Lower leg skin (tissue), 4 donors: ENCODE measurements around the gene MNX1. TPM values are rescaled to one million over a fixed set of nuclear protein-coding genes. Genes with fewer than 3 reads are reported as not detected.
A peak's percentile ranks its signal among the peaks of the same experiment; 100 is the strongest.

Source experiments
- DNase-seq, 2 donors: peaks; one replicate each; pipeline ENCODE4 v3.0.0-alpha.2; 2019; ENCODE audit warnings: low spot score in 2 of 2
- H3K4me3 ChIP-seq: fragments of 200-600 bp; sonication (generic); 2 replicates; pipeline ENCODE4 v1.5.1; 2017; ENCODE audit warnings: mild to moderate bottlenecking, low read depth; ENCODE audit not compliant: poor library complexity, severe bottlenecking
- POLR2A ChIP-seq, 2 donors: fragments of 450-650 bp; IDR thresholded peaks; one replicate each; pipeline ENCODE4 v1.6.1; 2016 to 2017; ENCODE audit warnings: antibody characterized with exemption in 2 of 2, mild to moderate bottlenecking in 1 of 2, moderate library complexity in 1 of 2
- WGBS, 2 donors: methylation state at CpG; one replicate each; pipeline ENCODE4 v1.1.5; 2018; 5-methylcytosine and 5-hydroxymethylcytosine counted together
- intact Hi-C: fragments of 100-400 bp; cut with DNase I; formaldehyde crosslinking; loops from one replicate; pipeline ENCODE4 v1.15.0; 2023; ENCODE audit warnings: low total_unique reads
- total RNA-seq, 4 donors: library from RNA; depleted of rRNA; stranded (reverse); fragments of >200 nt; gene quantifications; one replicate each; pipeline ENCODE4 v1.1.0, GENCODE V29; 2016
- TF ChIP-seq, protein P1 (sequence below), 3 donors: fragments of 450-650 bp; IDR thresholded peaks; one replicate each; pipeline ENCODE4 v1.5.1; 2016; ENCODE audit warnings: antibody characterized with exemption in 3 of 3, mild to moderate bottlenecking in 3 of 3, moderate library complexity in 2 of 3

Gene MNX1
- total RNA-seq, 4 donors from 2014 or later: 0.76 TPM; not detected in 3

GRCh38 chr7:156964971-156965370 lies 45.5 kb downstream of the MNX1 start:
- TF ChIP-seq, protein P1, sequence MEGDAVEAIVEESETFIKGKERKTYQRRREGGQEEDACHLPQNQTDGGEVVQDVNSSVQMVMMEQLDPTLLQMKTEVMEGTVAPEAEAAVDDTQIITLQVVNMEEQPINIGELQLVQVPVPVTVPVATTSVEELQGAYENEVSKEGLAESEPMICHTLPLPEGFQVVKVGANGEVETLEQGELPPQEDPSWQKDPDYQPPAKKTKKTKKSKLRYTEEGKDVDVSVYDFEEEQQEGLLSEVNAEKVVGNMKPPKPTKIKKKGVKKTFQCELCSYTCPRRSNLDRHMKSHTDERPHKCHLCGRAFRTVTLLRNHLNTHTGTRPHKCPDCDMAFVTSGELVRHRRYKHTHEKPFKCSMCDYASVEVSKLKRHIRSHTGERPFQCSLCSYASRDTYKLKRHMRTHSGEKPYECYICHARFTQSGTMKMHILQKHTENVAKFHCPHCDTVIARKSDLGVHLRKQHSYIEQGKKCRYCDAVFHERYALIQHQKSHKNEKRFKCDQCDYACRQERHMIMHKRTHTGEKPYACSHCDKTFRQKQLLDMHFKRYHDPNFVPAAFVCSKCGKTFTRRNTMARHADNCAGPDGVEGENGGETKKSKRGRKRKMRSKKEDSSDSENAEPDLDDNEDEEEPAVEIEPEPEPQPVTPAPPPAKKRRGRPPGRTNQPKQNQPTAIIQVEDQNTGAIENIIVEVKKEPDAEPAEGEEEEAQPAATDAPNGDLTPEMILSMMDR (IDR thresholded peaks at IDR 0.05): no peak
- no peak for TF ChIP-seq POLR2A (IDR thresholded peaks at IDR 0.05)
- no peak for DNase-seq
- 96 to 97% methylated on average over 11 of the region's 11 CpGs for WGBS, 2 donors
- H3K4me3 ChIP-seq: no peak overlapping the region
- intact Hi-C loops: no loop called here

GRCh38 chr7:156963472-156963871 lies 47.0 kb downstream of the MNX1 start:
- intact Hi-C loops: no loop called here
- WGBS, 2 donors: 90% methylated on average over 12 of the region's 12 CpGs

DNA sequence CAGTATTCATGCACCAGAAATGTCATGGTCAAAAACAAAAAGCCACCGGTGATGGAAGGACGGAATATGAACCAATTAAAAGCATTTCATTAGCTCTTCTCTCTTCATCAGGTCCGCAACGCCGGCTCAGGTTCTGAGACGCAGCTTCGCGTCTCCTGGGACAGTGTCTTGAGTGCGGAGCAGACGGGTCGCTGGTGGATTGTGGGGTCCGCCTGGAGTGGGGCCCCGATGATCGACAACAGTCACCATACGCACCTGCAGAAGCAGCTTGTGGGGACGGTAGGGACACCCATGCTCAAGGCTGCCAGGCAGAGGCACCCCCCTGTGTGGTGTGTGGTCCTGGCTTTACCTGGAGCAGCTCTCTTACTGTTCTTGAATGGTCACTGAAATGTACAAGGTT lies 47.6 kb downstream of the MNX1 start:
- 95 to 98% methylated on average over 16 of the region's 16 CpGs for WGBS, 2 donors
- TF ChIP-seq, protein P1 (IDR thresholded peaks at IDR 0.05): no peak
- TF ChIP-seq POLR2A (IDR thresholded peaks at IDR 0.05): no peak
- H3K4me3 ChIP-seq: no peak overlapping the region
- intact Hi-C loops: no loop called here
- peak in 1 of 2 donors; percentile 75 for DNase-seq

More at GRCh38 chr7:156963472-156963871, 47.0 kb downstream of the MNX1 start:
- H3K4me3 ChIP-seq: no peak overlapping the region
- TF ChIP-seq, protein P1 (IDR thresholded peaks at IDR 0.05): no peak
- TF ChIP-seq POLR2A (IDR thresholded peaks at IDR 0.05): no peak
- peak in 1 of 2 donors; percentile 72 for DNase-seq

DNA sequence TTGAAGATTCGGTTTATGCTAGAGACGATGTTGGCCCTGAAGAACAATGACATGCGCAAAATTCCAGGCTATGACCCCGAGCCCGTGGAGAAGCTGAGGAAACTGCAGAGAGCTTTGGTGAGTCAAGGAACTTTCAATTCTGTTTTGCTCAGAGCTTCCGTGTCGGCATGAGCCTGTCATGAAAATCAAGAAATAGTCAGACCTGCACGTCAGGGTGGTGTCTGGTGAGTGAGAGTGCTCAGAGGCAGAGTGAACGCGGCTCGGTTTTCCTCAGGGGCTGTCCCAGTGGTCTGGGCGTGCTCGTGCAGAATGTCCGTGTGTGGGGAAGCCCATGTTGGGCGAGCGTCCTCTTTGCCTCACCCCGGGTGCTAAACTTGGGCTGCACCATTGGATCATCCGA lies 48.3 kb downstream of the MNX1 start:
- 94% methylated on average over 18 of the region's 18 CpGs for WGBS, 2 donors
- intact Hi-C loops: no loop called here
- no peak overlapping the region for H3K4me3 ChIP-seq
- peak in 1 of 2 donors; percentile 75 for DNase-seq
- TF ChIP-seq POLR2A (IDR thresholded peaks at IDR 0.05): no peak
- TF ChIP-seq, protein P1 (IDR thresholded peaks at IDR 0.05): no peak

DNA sequence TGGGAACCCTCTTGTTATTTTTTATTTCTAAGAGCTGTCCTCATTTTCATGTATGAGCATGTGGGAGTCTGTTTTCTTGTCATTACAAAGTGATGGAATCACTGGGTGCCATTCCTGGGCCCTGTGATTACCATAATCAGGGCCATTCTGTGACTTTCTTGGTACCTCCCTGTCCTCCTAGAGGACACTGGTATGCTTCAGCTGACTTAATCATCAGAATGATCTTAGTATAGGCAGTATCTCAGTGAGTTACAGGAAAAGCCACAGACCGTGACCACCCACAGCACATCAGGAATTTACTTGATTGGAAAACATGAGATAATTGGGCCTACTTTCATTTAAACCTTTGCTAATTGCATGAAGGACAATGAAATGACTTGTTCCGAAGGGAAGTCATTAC lies 53.7 kb downstream of the MNX1 start:
- no peak for DNase-seq
- intact Hi-C loops: no loop called here
- TF ChIP-seq, protein P1 (IDR thresholded peaks at IDR 0.05): no peak
- no peak for TF ChIP-seq POLR2A (IDR thresholded peaks at IDR 0.05)
- no peak overlapping the region for H3K4me3 ChIP-seq
- WGBS, 2 donors: 87 to 93% methylated on average over 2 of the region's 2 CpGs

- no peak overlapping the region for H3K4me3 ChIP-seq
- TF ChIP-seq, protein P1 (IDR thresholded peaks at IDR 0.05): no peak
- no peak for TF ChIP-seq POLR2A (IDR thresholded peaks at IDR 0.05)
- DNase-seq: no peak
- WGBS, 2 donors: 88 to 96% methylated on average over 2 of the region's 2 CpGs
- intact Hi-C loops: no loop called here
These were observed 55.5 kb downstream of the MNX1 start for GRCh38 chr7:156954941-156955340.
